ENCODE data around the gene PCNX2. TPM values are rescaled to one million over a fixed set of nuclear protein-coding genes. Genes with fewer than 3 reads are reported as not detected.
A peak's percentile ranks its signal among the peaks of the same experiment; 100 is the strongest.
"Not testable (repeated sequence)": the region's sequence is repeated elsewhere in the genome, so short reads cannot be mapped to it uniquely, and the experiment has no call there.

The PCNX2 gene
- polyA plus RNA-seq, 4 donors, result 10.3 to 13.1 (median 12.5) TPM

GRCh38 chr1:233170741-233171140 lies 124.8 kb downstream of the PCNX2 start:
- DNase-seq (ENCODE audit: low read depth in 4 of 4, low spot score in 3 of 4), result no peak

DNA sequence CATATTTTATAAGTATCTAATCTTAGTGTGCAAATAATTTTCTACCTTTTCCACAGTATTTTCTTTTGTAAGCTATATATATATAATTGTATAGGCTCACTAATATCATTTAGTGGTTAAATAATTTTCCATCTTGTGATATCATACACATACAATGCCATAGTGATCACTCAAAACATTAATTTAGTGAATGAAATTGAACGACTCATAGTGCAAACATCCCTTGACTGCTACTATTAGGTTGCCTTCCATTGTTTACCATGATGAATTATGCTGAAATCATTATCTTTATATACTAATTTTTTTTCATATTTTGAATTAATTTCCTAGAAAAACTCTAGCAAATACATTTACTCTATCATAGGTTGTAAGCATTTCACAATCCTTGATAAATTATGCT lies 127.1 kb downstream of the PCNX2 start:
- no peak for DNase-seq (ENCODE audit: low read depth in 4 of 4, low spot score in 3 of 4)

- DNase-seq (ENCODE audit: low read depth in 4 of 4, low spot score in 3 of 4), result no peak
Measured at GRCh38 chr1:233166896-233167295, 128.6 kb downstream of the PCNX2 start.

GRCh38 chr1:233163696-233164095 lies 131.8 kb downstream of the PCNX2 start:
- DNase-seq (ENCODE audit: low read depth in 4 of 4, low spot score in 3 of 4), result no peak

DNA sequence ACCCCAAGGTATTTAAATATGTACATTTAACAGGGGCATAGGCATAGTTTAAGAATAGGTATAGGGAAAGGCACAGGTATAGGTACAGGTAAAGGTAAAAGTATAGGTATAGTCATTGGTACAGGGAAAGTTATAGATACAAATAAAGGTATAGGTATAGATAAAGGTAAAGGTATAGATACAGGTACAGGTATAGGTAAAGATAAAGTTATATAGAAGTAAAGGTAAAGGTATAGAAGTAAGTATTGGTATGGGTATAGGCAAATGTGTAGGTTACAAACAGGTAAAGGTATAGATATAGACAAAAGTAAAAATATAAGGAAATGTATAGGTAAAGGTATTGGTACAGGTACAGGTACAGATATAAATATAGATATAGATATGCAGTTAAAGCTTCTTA lies 137.2 kb downstream of the PCNX2 start:
- no peak for DNase-seq (ENCODE audit: low read depth in 4 of 4, low spot score in 3 of 4)

DNA sequence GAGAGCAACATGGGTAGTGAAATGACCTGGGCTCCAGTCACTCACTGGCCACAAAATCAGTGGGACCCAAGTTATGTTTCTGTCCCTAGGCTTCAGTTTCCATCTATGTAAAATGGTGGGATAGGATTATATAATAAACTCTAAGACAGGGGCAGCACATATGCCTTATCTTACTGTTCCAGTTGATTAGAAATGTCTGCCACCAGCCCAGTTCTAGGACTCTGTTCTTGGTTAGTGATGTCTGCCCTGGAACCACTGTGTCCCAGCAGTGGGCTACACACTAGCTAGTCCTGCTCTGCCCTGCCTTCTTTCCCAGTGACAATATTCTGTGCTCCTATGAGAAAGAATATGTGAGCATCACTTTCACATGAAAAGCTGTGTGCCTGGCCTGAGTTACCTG lies 138.3 kb downstream of the PCNX2 start:
- no peak for DNase-seq (ENCODE audit: low read depth in 4 of 4, low spot score in 3 of 4)

GRCh38 chr1:233151861-233152260 lies 143.7 kb downstream of the PCNX2 start:
- no peak for DNase-seq (ENCODE audit: low read depth in 4 of 4, low spot score in 3 of 4)

- DNase-seq (ENCODE audit: low read depth in 4 of 4, low spot score in 3 of 4), result no peak
Measured at GRCh38 chr1:233144434-233144833, 151.1 kb downstream of the PCNX2 start.

GRCh38 chr1:233143241-233143640 lies 152.3 kb downstream of the PCNX2 start:
- no peak for DNase-seq (ENCODE audit: low read depth in 4 of 4, low spot score in 3 of 4)

- no peak for DNase-seq (ENCODE audit: low read depth in 4 of 4, low spot score in 3 of 4)
Measured at GRCh38 chr1:233140974-233141373, 154.6 kb downstream of the PCNX2 start.

DNA sequence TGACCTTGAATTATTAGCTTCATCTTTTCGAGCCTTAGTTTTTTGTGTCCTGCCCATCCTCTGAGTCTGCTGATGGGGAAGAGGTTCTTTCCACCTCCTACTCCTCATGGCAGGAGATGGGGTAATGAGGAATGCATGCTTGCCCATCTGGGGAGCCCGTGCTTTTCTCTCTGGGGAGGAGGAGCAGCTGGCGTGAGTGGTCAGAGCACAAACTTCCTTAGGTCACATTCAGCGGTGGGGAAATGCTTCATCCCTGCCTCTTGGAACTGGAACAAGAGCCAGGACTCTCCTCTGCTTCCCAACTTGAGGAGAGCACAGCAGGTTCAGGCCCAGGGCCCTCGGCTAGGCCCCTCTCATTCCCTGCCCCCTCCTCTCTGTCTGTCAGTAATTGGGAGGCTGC lies 155.0 kb downstream of the PCNX2 start:
- DNase-seq (ENCODE audit: low read depth in 4 of 4, low spot score in 3 of 4), result no peak

- no peak for DNase-seq (ENCODE audit: low read depth in 4 of 4, low spot score in 3 of 4)
Measured at GRCh38 chr1:233138788-233139585, 156.5 kb downstream of the PCNX2 start.

GRCh38 chr1:233135833-233136232 lies 159.7 kb downstream of the PCNX2 start:
- no peak for DNase-seq (ENCODE audit: low read depth in 4 of 4, low spot score in 3 of 4)

- DNase-seq (ENCODE audit: low read depth in 4 of 4, low spot score in 3 of 4), result no peak
Measured at GRCh38 chr1:233132445-233132844, 163.1 kb downstream of the PCNX2 start.

- DNase-seq (ENCODE audit: low read depth in 4 of 4, low spot score in 3 of 4), result not testable (repeated sequence)
Measured at GRCh38 chr1:233129031-233129430, 166.5 kb downstream of the PCNX2 start.

DNA sequence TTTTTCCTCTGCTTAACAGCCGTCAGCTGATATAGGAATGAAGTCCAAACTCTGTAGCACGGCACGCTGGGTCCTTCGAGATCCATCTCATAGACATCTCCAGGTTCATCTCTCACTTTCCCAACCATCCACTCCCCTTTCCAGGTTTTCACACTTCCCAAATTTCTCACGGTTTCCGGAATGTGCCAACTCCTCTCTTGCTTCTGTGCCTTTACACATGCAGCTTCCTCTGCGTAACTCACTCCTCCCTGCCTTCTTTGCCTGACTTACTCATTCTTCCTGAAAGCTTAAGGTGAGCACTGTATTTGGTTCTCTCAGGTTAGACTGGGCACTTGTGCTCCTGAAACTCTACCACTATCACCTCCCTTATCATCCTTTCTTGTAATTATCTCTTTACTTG lies 168.4 kb downstream of the PCNX2 start:
- DNase-seq (ENCODE audit: low read depth in 4 of 4, low spot score in 3 of 4), result no peak

GRCh38 chr1:233122779-233123178 lies 172.7 kb downstream of the PCNX2 start:
- DNase-seq (ENCODE audit: low read depth in 4 of 4, low spot score in 3 of 4), result no peak

GRCh38 chr1:233121947-233122559 lies 173.5 kb downstream of the PCNX2 start:
- no peak for DNase-seq (ENCODE audit: low read depth in 4 of 4, low spot score in 3 of 4)

GRCh38 chr1:233114860-233115259 lies 180.7 kb downstream of the PCNX2 start:
- no peak for DNase-seq (ENCODE audit: low read depth in 4 of 4, low spot score in 3 of 4)

- no peak for DNase-seq (ENCODE audit: low read depth in 4 of 4, low spot score in 3 of 4)
Measured at GRCh38 chr1:233114159-233114558, 181.4 kb downstream of the PCNX2 start.

DNA sequence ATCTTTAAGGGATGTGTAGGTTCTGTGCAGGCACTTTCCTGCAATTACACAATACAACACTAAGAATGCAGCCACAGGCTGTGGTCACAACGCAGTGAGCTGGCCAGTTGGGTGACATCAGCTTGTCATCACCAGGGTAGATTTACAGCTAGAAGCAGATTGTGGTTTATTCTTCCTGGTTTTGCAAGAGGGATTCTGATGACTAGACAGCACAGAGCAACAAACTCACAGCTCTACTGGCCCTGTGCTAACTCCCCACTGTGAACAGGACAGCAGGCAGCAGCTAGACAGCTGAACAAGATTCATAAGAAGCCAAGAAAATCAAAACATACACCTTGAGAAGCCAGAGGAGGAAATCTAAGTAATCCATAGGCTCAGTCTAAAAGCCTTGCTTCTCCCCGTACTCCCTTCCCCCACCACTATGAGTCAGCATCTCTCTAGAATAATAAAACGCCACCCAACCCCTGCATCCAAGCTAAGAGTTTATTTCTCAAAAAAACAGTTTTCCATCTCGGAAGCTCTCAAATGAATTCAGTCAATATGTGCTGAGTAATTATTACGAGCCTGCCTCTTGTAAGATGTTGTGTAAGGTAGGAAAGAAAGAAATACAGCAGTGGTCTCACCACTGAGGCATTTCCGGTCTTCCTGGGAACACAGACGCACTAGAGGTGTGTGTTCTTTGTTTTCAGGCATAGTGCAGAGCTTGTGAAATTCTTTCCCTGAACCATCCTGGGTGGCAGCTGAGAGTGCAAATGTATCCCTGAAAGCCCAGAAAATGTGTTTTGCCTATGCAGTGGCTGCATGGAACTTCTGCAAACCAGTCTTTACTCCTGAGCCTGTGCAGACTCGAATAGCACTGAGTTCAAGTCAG lies 182.3 kb downstream of the PCNX2 start:
- DNase-seq (ENCODE audit: low read depth in 4 of 4, low spot score in 3 of 4), result peak; percentile 58 to 73 (median 68)
